ENCODE results near the gene TSEN54.

GRCh38 chr17:75539967-75540729 lies 23.8 kb downstream of the TSEN54 start:
- TF ChIP-seq CTCF (IDR thresholded peaks at IDR 0.05; ENCODE audit: poor library complexity) (no peak), EZH2 (IDR thresholded peaks at IDR 0.05; ENCODE audit: borderline replicate concordance) (no peak), EZH2phosphoT487 (IDR thresholded peaks at IDR 0.05; ENCODE audit: low read depth, severe bottlenecking, unreplicated experiment) (no peak)

All from hepatocyte (in vitro differentiated cells).